AG04449 (cell line): ENCODE measurements around the gene TSPY4.
"Not testable (repeated sequence)": the region's sequence is repeated elsewhere in the genome, so short reads cannot be mapped to it uniquely, and the experiment has no call there.

Experiments
- CTCF ChIA-PET: fragments of 350-600 bp; formaldehyde crosslinking; extraction: SDS; loops from one replicate; lab custom pipeline; 2021; ENCODE audit warnings: antibody characterized with exemption; lab: Yijun Ruan, JAX
- POLR2A ChIA-PET: fragments of 400-600, 350-600 bp; formaldehyde crosslinking; extraction: SDS; loops from one replicate; lab custom pipeline; 2020; ENCODE audit warnings: antibody characterized with exemption, inconsistent platforms; lab: Yijun Ruan, JAX
- DNase-seq: peaks from one replicate; pipeline ENCODE4 v3.0.0-alpha.2; 2010; ENCODE audit warnings: low read depth, low spot score
- H3K4me3 ChIP-seq: 2 replicates; pipeline ENCODE4 v1.5.1; 2011; ENCODE audit warnings: low read depth, mild to moderate bottlenecking, control low read depth, low read length
- CTCF ChIP-seq: IDR thresholded peaks from one replicate; pipeline ENCODE4 v1.5.1; 2011; ENCODE audit warnings: mild to moderate bottlenecking, moderate library complexity, low read length, control low read depth, inconsistent platforms; ENCODE audit not compliant: insufficient read depth; ENCODE audit errors: missing control alignments

TSPY4 gene

GRCh38 chrY:9337164-9337563 is at the start of gene TSPY4:
TSS of gene TSPY4 (plus strand) at chrY:9337464. CDS start at chrY:9337510, 46 bp downstream.
- CTCF ChIA-PET, DNase-seq, H3K4me3 ChIP-seq, POLR2A ChIA-PET: not testable (repeated sequence)

- no peak overlapping the region for H3K4me3 ChIP-seq
- ChIA-PET CTCF (no interaction called here), POLR2A (no interaction called here)
- TF ChIP-seq CTCF = no peak
- DNase-seq = no peak
Observed at GRCh38 chrY:9320996-9321395, 16.3 kb upstream of the TSPY4 start.

DNA sequence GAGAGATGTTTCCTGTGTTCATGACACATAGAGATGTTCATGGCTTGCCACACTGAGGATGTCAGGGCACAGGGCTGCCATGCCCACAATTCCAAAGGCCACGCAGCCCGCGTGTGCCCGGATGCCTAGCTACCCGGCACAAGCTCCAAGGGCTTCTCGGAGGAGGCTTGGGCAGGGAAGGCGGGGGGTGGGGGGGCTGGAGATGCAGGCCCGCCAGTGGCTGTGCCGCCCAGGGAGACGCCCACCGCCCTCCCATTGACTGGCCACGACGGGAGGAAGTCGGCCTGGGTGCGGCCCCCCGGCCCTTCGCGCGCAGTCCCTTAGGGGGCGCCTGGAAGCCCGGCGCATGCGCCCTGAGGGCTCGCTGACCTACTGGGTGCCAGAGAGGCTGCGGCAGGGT is 20.2 kb downstream of the TSPY4 start, which contains the start of gene TSPY8:
Gene TSPY8 (plus strand): TSS at position 301 of the 400 bp plus-strand sequence. CDS start 46 bp downstream, at position 347.
- POLR2A ChIA-PET, DNase-seq, CTCF ChIA-PET, H3K4me3 ChIP-seq: not testable (repeated sequence)
